ENCODE results near the gene FAM3D.
"Not testable (repeated sequence)": the region's sequence is repeated elsewhere in the genome, so short reads cannot be mapped to it uniquely, and the experiment has no call there.

Gene FAM3D

GRCh38 chr3:58683466-58683865 is 16.9 kb upstream of the FAM3D start:
- DNase-seq (ENCODE audit: low read depth), result peak; percentile 4

DNA sequence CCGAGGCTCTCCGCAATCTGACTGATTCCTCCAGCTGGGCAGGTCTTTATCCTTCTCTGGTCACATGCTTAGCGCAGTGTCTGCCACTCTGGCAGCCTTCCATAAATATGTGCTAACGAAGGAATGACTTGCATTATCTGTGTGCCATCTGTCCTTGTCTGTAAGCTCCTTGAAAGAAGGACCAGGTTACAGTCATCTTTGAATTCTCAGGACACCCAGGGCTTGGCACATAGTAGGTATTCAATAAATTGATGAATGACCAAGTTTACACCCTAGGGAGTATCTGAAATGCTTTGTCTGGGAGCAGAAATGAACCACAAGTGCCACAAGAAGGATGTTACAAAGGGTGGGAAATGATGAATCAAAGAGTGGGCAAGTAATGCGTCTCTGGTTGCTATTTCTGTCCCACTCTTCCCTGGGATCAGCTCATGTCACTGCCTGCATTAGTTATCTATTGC is 16.5 kb upstream of the FAM3D start:
- no peak for DNase-seq (ENCODE audit: low read depth)

- no peak for DNase-seq (ENCODE audit: low read depth)
Measured at GRCh38 chr3:58681863-58682262, 15.3 kb upstream of the FAM3D start.

GRCh38 chr3:58680879-58681525 is 14.4 kb upstream of the FAM3D start:
- no peak for DNase-seq (ENCODE audit: low read depth)

GRCh38 chr3:58679974-58680666 is 13.5 kb upstream of the FAM3D start:
- DNase-seq (ENCODE audit: low read depth), result no peak

DNA sequence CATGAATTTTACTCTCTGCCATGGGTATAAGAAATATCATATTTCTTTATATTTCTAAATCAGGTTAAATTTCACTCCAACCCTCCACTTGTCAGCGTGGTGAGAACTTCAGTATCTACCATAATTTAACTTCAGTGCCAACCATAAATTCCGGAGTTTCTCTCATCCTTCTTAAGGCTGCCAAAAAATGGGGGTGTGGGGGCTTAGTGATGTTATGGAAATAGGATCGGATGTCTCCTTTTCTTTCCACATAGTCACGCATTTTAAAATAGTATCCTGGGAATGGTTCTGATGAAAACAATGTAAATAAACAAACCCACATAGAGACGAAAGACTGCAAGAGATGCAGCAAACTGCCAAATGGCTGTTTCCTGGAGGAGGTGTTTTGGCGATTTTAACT is 12.9 kb upstream of the FAM3D start:
- no peak for DNase-seq (ENCODE audit: low read depth)

DNA sequence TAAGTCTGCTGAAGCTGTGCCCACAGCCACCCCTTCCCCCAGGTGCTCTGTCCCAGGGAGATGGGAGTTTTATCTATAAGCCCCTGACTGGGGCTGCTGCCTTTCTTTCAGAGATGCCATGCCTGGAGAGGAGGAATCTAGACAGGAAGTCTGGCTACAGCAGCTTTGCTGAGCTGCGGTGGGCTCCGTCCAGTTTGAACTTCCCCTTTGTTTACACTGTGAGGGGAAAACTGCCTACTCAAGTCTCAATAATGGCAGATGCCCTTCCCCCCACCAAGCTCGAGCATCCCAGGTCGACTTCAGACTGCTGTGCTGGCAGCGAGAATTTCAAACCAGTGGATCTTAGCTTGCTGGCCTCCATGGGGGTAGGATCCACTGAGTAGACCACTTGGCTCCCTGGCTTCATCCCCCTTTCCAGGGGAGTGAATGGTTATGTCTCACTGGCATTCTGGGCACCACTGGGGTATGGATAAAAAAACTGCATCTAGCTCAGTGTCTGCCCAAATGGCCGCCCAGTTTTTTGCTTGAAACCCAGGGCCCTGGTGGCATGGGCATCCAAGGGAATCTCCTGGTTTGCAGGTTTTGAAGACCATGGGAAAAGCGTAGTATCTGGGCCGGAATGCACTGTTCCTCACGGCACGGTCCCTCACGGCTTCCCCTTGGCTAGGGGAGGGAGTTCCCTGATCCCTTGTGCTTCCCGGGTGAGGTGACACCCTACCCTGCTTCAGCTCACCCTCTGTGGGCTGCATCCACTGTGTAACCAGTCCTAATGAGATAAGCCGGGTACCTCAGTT is 11.8 kb upstream of the FAM3D start:
- not testable (repeated sequence) for DNase-seq (ENCODE audit: low read depth)

DNA sequence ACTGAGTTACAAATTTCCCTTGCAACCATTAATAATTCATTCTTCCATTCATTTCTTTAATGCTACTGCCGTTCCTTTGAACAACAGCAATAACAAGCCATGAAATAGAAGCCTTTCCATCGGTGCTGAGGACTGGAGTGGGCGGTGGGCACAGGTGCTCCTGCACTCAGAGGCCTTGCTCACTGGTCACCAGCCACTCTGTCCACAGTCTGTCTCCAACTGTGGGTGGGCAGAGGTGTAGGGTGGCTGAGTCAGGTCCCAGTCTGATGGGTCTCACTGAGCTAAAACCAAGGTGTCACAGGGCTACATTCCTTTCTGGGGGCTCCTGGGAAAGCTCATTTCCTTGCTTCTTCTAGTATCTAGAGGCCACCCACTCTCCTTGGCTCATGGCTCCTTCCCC is 6.3 kb upstream of the FAM3D start:
- no peak for DNase-seq (ENCODE audit: low read depth)

DNA sequence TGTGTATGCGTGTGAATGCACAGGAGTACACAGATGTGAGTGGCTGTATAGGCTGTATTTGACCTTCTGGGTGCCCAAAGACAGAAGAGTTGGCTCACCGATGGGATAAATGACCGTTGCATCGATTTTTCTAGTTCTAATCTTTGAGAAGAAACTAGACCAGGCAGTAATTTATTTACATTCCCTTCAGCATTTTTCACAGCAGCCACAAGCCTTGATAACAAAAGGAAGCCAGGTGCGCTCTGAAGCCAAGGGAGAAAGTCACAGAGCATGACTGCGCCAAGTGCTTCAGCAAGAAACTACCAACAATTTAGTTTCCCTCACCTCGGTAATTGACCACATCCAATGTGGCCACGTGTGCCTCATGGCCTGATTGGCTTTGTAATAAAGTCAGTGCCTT is 5.9 kb upstream of the FAM3D start:
- DNase-seq (ENCODE audit: low read depth), result no peak

- no peak for DNase-seq (ENCODE audit: low read depth)
Measured at GRCh38 chr3:58670506-58671135, 4.0 kb upstream of the FAM3D start.

GRCh38 chr3:58668247-58668646 is 1.7 kb upstream of the FAM3D start:
- DNase-seq (ENCODE audit: low read depth), result no peak

- DNase-seq (ENCODE audit: low read depth), result no peak
Measured at GRCh38 chr3:58667704-58668103, 1.1 kb upstream of the FAM3D start.

- no peak for DNase-seq (ENCODE audit: low read depth)
Measured at GRCh38 chr3:58667229-58667628, 655 bp upstream of the FAM3D start.

DNA sequence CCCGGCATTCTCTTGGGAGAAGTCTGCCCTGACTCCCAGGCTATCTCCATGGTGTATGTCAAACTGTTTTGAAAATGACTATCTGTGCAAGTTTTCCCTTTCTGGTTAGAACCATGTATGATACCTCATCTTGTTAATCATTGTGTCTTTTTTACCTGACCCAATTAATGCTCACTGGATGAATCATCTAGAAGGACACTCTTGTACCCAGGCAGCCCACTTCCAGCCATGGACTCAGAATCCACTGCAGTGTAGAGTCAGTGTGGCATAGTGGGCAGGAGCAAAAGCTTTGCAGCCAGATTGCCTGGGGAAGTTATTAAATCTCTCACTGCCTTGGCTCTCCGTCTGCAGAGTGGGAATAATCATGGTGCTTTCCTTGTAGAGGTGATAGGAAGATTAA is 1.2 kb downstream of the FAM3D start:
- DNase-seq (ENCODE audit: low read depth), result no peak

- DNase-seq (ENCODE audit: low read depth), result no peak
Measured at GRCh38 chr3:58664611-58665010, 2.0 kb downstream of the FAM3D start.

DNA sequence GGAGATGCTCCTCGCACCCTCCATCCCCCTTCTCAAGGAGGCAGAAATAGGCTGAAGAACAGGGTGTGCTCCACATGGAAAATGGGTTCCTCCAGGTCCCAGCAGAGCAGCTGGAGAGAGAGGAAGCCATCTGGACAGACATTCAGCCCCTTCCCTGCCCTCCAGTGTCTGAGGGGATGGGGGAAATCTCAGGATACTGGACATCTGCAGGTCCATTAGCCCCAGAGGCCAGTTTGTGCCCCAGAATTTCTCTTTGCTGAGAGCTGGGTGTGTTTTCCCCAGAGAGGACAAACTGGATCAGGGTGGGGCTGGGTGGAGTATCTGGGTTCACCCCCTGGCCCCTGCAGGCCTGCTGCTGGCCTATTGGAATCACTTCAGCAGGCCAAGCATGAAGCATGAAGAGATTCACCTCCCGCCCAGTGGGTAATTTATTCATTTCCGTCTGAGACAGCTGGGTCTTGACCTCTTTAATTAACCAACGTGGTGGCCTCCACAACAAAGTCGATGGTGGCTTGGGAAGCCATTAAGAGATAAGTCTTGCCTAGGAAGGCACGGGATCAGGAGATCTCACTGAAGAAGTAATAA is 4.6 kb downstream of the FAM3D start:
- DNase-seq (ENCODE audit: low read depth), result no peak

DNA sequence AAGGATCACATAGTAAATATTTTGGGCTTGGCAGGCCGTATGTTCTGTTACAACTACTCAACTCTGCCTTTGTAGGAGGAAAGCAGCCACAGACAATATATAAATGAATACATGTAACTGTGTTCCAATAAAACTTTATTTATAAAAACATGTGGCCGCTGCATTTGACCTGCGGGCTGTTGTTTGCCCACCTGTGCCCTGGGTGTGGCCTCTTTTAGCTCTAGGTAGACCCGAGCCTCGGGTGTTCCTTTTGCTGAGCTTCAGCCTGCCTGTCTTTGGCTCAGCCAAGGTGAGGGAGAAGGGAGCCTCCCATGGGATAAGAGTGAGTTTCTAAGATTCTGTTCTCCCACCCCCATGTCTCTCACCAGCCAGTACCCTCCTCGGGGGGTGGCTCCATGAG is 5.6 kb downstream of the FAM3D start:
- DNase-seq (ENCODE audit: low read depth), result no peak

DNA sequence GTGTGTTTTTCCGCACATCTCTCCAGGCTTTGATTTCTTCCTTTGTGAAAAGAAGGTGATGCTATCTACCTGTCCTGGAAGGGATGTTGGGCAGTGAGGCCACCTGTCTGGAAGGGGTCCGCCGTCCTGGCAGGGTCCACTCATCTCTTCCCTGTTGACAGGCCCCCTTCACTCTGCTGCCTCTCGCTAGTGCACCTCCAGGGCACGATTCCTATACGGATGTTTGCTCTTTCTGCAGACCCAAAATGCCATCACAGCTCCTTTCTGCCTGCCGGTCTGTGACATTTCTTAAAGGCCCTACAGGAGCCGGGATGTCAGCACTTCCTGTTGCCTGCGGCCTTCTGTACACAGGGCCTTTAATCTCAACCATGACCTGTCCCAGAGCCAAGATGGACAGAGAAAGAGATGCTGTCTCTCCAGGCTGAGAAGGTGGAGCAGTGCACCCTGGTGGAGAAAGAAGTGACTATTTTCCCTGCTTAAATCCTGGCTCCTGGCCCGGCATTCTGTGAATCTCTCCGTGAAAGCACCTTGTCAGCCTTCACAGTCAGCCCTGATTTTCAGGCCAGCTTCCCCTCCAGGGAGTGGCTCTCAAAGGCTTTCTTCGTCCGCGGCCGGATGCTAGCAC is 7.4 kb downstream of the FAM3D start:
- no peak for DNase-seq (ENCODE audit: low read depth)

GRCh38 chr3:58658508-58658907 is 8.1 kb downstream of the FAM3D start:
- no peak for DNase-seq (ENCODE audit: low read depth)

GRCh38 chr3:58657571-58658141 is 8.9 kb downstream of the FAM3D start:
- no peak for DNase-seq (ENCODE audit: low read depth)

DNA sequence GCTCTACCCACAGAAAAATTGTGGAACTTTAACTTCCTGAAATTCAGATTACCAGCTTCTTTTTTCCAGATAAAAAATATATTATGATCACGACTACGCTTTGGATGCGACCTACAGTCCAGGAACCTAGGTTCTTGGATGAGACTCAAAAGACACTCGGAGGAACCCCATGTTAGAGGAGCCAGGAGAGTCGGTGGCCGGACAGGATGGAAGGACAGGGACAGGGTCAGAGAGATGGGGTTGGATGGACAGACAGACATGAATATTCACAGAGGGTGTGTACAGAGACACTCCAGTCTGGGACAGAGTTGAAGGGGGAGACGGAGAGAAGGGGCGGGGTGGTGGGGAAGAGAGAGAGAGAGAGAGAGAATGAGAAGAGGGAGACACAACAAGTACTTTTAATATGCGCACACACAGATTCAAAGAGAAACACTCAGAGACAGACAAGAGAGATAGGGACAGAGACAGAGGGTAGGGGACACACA is 9.5 kb downstream of the FAM3D start:
- DNase-seq (ENCODE audit: low read depth), result no peak
